WTC11 (cell line): Measurements from ENCODE around the gene ADIPOR2. TPM values are rescaled to one million over a fixed set of nuclear protein-coding genes. Genes with fewer than 3 reads are reported as not detected.
A peak's percentile ranks its signal among the peaks of the same experiment; 100 is the strongest.

Source experiments
- ATAC-seq: fragments of 200-7000 bp; cut with Tn5 transposase; 2 replicates; pipeline ENCODE4 v1.10.0; 2021; ENCODE audit warnings: mild to moderate bottlenecking, moderate library complexity
- CTCF ChIA-PET: fragments of 300-600 bp; sonication (Branson Sonifier 250); formaldehyde crosslinking; loops from one replicate; lab custom pipeline; 2021; ENCODE audit warnings: antibody characterized with exemption; lab: Charles Lee
- POLR2A ChIA-PET: fragments of 350-600 bp; sonication (Branson Sonifier 250); formaldehyde crosslinking; loops from one replicate; lab custom pipeline; 2021; ENCODE audit warnings: antibody characterized with exemption; lab: Charles Lee
- DNase-seq: peaks from one replicate; pipeline ENCODE4 v3.0.0; 2021; ENCODE audit warnings: low spot score
- H3K27ac Mint-ChIP-seq: 2 replicates; pipeline ENCODE4 v1.8.0; 2021; ENCODE audit warnings: mixed read lengths
- H3K27me3 Mint-ChIP-seq: 2 replicates; pipeline ENCODE4 v1.8.0; 2021; ENCODE audit warnings: low read depth, mild to moderate bottlenecking, moderate library complexity, mixed read lengths
- H3K36me3 Mint-ChIP-seq: 2 replicates; pipeline ENCODE4 v1.8.0; 2021; ENCODE audit warnings: mixed read lengths
- H3K4me1 Mint-ChIP-seq: 2 replicates; pipeline ENCODE4 v1.8.0; 2022; ENCODE audit warnings: mixed read lengths
- H3K4me3 Mint-ChIP-seq: 2 replicates; pipeline ENCODE4 v1.8.0; 2021; ENCODE audit warnings: mild to moderate bottlenecking, moderate library complexity, mixed read lengths
- H3K9me3 Mint-ChIP-seq: 2 replicates; pipeline ENCODE4 v1.8.0; 2021; ENCODE audit warnings: mixed read lengths
- GABPB1 ChIP-seq: sonication (generic); formaldehyde crosslinking; IDR thresholded peaks from 2 replicates; pipeline ENCODE4 v1.8.1; 2023; ENCODE audit warnings: mild to moderate bottlenecking, missing genetic modification reagents
- JAZF1 ChIP-seq: fragments of 250-450 bp; sonication (Bioruptor Pico); IDR thresholded peaks from 2 replicates; pipeline ENCODE4 v1.9.0; 2021; ENCODE audit warnings: moderate library complexity, mild to moderate bottlenecking, inconsistent platforms
- NR1H2 ChIP-seq: sonication (generic); formaldehyde crosslinking; IDR thresholded peaks from 2 replicates; pipeline ENCODE4 v1.9.0; 2021; ENCODE audit warnings: mild to moderate bottlenecking, moderate library complexity, missing genetic modification reagents
- total RNA-seq: library from RNA; stranded (reverse); gene quantifications from 3 replicates; pipeline ENCODE4 v1.2.3, GENCODE V29; 2021
- TF ChIP-seq, protein P1 (sequence below): fragments of 250-450 bp; sonication (Bioruptor Pico); IDR thresholded peaks from 2 replicates; pipeline ENCODE4 v1.9.0; 2021; ENCODE audit warnings: mild to moderate bottlenecking, borderline replicate concordance
- TF ChIP-seq, protein P2 (sequence below): sonication (generic); formaldehyde crosslinking; IDR thresholded peaks from 2 replicates; pipeline ENCODE4 v1.8.1; 2023; ENCODE audit warnings: mild to moderate bottlenecking, missing genetic modification reagents, borderline replicate concordance
- TF ChIP-seq, protein P3 (sequence below): sonication (generic); formaldehyde crosslinking; IDR thresholded peaks from 2 replicates; pipeline ENCODE4 v1.8.0; 2022; ENCODE audit warnings: missing genetic modification reagents
- TF ChIP-seq, protein P4 (sequence below): sonication (generic); formaldehyde crosslinking; IDR thresholded peaks from 2 replicates; pipeline ENCODE4 v1.8.0; 2023; ENCODE audit warnings: missing genetic modification reagents, mild to moderate bottlenecking, borderline replicate concordance
- TF ChIP-seq, protein P5 (sequence below): sonication (generic); formaldehyde crosslinking; IDR thresholded peaks from 2 replicates; pipeline ENCODE4 v1.8.0; 2023; ENCODE audit warnings: mild to moderate bottlenecking, missing genetic modification reagents

ADIPOR2 gene
- total RNA-seq, 1 experiment from 2014 or later: 38.4 TPM

DNA sequence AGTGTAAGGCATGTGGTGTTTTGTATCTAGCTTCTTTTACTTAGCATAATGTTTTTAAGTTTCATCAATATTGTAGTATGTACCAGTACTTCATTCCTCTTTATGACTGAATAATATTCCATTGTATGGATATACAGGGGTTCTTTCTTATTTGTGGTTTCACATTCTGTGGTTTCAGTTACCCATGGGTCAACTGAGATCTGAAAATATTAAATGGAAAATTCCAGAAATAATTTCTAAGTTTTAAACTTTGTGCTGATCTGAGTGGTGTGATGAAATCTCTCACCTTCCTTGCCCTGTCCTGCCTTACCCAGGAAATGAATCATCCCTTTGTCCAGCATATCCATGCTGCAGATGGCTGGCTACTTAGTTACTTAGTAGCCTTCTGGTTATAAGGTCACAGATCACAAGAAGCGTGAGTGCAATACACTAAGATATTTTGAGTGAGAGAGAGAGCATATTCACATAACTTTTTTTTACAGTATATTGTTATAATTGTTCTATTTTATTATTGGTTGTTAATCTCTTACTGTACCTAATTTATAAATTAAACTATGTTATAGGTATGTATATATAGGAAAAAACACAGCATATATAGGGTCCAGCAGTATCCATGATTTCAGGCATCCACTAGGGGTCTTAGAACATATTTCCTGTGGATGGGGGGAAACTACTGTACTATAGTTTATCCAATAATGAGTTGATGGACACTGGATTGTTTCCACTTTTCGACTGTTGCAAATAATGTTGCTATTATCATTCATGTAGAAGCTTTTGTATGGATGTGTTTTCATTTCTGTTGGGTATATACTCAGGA lies 69.9 kb downstream of the ADIPOR2 start:
- ATAC-seq: no peak
- Mint-ChIP-seq H3K27me3 (no peaks in the 10 kb centered on the region), H3K27ac (peak overlapping the region; percentile 53; the same call in 1 of the 2 replicates), H3K4me3 (no peak overlapping the region), H3K36me3 (peaks cover 6% of the 10 kb centered on the region), H3K9me3 (no peaks in the 10 kb centered on the region)
- no peak for DNase-seq
- POLR2A ChIA-PET: no interaction called here
- CTCF ChIA-PET: no interaction called here
- peak; percentile 97 for TF ChIP-seq GABPB1 (CRISPR knock-in tag)
- TF ChIP-seq, protein P1, sequence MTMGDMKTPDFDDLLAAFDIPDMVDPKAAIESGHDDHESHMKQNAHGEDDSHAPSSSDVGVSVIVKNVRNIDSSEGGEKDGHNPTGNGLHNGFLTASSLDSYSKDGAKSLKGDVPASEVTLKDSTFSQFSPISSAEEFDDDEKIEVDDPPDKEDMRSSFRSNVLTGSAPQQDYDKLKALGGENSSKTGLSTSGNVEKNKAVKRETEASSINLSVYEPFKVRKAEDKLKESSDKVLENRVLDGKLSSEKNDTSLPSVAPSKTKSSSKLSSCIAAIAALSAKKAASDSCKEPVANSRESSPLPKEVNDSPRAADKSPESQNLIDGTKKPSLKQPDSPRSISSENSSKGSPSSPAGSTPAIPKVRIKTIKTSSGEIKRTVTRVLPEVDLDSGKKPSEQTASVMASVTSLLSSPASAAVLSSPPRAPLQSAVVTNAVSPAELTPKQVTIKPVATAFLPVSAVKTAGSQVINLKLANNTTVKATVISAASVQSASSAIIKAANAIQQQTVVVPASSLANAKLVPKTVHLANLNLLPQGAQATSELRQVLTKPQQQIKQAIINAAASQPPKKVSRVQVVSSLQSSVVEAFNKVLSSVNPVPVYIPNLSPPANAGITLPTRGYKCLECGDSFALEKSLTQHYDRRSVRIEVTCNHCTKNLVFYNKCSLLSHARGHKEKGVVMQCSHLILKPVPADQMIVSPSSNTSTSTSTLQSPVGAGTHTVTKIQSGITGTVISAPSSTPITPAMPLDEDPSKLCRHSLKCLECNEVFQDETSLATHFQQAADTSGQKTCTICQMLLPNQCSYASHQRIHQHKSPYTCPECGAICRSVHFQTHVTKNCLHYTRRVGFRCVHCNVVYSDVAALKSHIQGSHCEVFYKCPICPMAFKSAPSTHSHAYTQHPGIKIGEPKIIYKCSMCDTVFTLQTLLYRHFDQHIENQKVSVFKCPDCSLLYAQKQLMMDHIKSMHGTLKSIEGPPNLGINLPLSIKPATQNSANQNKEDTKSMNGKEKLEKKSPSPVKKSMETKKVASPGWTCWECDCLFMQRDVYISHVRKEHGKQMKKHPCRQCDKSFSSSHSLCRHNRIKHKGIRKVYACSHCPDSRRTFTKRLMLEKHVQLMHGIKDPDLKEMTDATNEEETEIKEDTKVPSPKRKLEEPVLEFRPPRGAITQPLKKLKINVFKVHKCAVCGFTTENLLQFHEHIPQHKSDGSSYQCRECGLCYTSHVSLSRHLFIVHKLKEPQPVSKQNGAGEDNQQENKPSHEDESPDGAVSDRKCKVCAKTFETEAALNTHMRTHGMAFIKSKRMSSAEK (CRISPR knock-in tag): no peak
- no peak for TF ChIP-seq NR1H2 (CRISPR knock-in tag)
- TF ChIP-seq JAZF1 (CRISPR knock-in tag): no peak
- TF ChIP-seq, all 79 proteins: peak for 1
- H3K4me1 Mint-ChIP-seq: peaks cover 21% of the 10 kb centered on the region

DNA sequence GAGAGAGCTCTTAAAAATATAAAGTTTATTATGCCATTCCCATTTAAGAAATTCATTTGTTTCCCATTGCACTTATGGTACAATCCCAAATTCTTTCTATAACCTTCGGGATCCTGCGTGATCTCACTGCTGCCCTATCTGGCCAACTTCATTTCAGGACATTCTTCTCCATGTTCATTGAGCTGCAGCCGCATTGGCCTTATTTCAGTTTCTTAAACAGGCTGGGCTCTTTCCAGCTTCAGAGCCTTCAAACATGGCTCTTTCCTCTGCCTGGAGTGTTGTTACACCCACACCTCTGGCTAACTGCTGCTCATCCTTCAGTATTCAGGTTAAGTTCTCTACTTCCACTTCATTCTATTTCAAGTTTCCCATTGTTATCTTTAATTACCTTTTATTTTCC lies 71.0 kb downstream of the ADIPOR2 start:
- H3K27me3 Mint-ChIP-seq: no peaks in the 10 kb centered on the region
- ATAC-seq (no peak), DNase-seq (no peak)
- ChIA-PET POLR2A (interaction anchor here (1.0 kb wide), 1 partner anchor 18 kb away, joined by 5 read pairs; no protein-coding TSS in a partner anchor), CTCF (no interaction called here)
- TF ChIP-seq, protein P2, sequence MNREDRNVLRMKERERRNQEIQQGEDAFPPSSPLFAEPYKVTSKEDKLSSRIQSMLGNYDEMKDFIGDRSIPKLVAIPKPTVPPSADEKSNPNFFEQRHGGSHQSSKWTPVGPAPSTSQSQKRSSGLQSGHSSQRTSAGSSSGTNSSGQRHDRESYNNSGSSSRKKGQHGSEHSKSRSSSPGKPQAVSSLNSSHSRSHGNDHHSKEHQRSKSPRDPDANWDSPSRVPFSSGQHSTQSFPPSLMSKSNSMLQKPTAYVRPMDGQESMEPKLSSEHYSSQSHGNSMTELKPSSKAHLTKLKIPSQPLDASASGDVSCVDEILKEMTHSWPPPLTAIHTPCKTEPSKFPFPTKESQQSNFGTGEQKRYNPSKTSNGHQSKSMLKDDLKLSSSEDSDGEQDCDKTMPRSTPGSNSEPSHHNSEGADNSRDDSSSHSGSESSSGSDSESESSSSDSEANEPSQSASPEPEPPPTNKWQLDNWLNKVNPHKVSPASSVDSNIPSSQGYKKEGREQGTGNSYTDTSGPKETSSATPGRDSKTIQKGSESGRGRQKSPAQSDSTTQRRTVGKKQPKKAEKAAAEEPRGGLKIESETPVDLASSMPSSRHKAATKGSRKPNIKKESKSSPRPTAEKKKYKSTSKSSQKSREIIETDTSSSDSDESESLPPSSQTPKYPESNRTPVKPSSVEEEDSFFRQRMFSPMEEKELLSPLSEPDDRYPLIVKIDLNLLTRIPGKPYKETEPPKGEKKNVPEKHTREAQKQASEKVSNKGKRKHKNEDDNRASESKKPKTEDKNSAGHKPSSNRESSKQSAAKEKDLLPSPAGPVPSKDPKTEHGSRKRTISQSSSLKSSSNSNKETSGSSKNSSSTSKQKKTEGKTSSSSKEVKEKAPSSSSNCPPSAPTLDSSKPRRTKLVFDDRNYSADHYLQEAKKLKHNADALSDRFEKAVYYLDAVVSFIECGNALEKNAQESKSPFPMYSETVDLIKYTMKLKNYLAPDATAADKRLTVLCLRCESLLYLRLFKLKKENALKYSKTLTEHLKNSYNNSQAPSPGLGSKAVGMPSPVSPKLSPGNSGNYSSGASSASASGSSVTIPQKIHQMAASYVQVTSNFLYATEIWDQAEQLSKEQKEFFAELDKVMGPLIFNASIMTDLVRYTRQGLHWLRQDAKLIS (CRISPR knock-in tag): no peak
- TF ChIP-seq, protein P3, sequence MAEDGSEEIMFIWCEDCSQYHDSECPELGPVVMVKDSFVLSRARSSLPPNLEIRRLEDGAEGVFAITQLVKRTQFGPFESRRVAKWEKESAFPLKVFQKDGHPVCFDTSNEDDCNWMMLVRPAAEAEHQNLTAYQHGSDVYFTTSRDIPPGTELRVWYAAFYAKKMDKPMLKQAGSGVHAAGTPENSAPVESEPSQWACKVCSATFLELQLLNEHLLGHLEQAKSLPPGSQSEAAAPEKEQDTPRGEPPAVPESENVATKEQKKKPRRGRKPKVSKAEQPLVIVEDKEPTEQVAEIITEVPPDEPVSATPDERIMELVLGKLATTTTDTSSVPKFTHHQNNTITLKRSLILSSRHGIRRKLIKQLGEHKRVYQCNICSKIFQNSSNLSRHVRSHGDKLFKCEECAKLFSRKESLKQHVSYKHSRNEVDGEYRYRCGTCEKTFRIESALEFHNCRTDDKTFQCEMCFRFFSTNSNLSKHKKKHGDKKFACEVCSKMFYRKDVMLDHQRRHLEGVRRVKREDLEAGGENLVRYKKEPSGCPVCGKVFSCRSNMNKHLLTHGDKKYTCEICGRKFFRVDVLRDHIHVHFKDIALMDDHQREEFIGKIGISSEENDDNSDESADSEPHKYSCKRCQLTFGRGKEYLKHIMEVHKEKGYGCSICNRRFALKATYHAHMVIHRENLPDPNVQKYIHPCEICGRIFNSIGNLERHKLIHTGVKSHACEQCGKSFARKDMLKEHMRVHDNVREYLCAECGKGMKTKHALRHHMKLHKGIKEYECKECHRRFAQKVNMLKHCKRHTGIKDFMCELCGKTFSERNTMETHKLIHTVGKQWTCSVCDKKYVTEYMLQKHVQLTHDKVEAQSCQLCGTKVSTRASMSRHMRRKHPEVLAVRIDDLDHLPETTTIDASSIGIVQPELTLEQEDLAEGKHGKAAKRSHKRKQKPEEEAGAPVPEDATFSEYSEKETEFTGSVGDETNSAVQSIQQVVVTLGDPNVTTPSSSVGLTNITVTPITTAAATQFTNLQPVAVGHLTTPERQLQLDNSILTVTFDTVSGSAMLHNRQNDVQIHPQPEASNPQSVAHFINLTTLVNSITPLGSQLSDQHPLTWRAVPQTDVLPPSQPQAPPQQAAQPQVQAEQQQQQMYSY: no peak
- TF ChIP-seq, protein P4, sequence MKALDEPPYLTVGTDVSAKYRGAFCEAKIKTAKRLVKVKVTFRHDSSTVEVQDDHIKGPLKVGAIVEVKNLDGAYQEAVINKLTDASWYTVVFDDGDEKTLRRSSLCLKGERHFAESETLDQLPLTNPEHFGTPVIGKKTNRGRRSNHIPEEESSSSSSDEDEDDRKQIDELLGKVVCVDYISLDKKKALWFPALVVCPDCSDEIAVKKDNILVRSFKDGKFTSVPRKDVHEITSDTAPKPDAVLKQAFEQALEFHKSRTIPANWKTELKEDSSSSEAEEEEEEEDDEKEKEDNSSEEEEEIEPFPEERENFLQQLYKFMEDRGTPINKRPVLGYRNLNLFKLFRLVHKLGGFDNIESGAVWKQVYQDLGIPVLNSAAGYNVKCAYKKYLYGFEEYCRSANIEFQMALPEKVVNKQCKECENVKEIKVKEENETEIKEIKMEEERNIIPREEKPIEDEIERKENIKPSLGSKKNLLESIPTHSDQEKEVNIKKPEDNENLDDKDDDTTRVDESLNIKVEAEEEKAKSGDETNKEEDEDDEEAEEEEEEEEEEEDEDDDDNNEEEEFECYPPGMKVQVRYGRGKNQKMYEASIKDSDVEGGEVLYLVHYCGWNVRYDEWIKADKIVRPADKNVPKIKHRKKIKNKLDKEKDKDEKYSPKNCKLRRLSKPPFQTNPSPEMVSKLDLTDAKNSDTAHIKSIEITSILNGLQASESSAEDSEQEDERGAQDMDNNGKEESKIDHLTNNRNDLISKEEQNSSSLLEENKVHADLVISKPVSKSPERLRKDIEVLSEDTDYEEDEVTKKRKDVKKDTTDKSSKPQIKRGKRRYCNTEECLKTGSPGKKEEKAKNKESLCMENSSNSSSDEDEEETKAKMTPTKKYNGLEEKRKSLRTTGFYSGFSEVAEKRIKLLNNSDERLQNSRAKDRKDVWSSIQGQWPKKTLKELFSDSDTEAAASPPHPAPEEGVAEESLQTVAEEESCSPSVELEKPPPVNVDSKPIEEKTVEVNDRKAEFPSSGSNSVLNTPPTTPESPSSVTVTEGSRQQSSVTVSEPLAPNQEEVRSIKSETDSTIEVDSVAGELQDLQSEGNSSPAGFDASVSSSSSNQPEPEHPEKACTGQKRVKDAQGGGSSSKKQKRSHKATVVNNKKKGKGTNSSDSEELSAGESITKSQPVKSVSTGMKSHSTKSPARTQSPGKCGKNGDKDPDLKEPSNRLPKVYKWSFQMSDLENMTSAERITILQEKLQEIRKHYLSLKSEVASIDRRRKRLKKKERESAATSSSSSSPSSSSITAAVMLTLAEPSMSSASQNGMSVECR: no peak
- TF ChIP-seq, protein P5, sequence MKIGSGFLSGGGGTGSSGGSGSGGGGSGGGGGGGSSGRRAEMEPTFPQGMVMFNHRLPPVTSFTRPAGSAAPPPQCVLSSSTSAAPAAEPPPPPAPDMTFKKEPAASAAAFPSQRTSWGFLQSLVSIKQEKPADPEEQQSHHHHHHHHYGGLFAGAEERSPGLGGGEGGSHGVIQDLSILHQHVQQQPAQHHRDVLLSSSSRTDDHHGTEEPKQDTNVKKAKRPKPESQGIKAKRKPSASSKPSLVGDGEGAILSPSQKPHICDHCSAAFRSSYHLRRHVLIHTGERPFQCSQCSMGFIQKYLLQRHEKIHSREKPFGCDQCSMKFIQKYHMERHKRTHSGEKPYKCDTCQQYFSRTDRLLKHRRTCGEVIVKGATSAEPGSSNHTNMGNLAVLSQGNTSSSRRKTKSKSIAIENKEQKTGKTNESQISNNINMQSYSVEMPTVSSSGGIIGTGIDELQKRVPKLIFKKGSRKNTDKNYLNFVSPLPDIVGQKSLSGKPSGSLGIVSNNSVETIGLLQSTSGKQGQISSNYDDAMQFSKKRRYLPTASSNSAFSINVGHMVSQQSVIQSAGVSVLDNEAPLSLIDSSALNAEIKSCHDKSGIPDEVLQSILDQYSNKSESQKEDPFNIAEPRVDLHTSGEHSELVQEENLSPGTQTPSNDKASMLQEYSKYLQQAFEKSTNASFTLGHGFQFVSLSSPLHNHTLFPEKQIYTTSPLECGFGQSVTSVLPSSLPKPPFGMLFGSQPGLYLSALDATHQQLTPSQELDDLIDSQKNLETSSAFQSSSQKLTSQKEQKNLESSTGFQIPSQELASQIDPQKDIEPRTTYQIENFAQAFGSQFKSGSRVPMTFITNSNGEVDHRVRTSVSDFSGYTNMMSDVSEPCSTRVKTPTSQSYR (CRISPR knock-in tag): no peak
- H3K9me3 Mint-ChIP-seq: no peaks in the 10 kb centered on the region
- peaks cover 25% of the 10 kb centered on the region for H3K4me1 Mint-ChIP-seq
- peaks cover 2% of the 10 kb centered on the region; the same call in 1 of the 2 replicates for H3K36me3 Mint-ChIP-seq
- no peak overlapping the region for H3K4me3 Mint-ChIP-seq
- H3K27ac Mint-ChIP-seq: no peak overlapping the region
